Measurements from ENCODE around the gene METTL16. TPM values are rescaled to one million over a fixed set of nuclear protein-coding genes. Genes with fewer than 3 reads are reported as not detected.

Gene METTL16
- polyA plus RNA-seq, 1 donor (not counting 4 experiments of a cell fraction or from before 2014, with no cell fraction given), result 16.6 TPM

GRCh38 chr17:2374549-2375285 lies 137.0 kb downstream of the METTL16 start:
- Histone ChIP-seq H3K27ac (ENCODE audit: control insufficient read depth, insufficient read depth, low read length) (no peak overlapping the region), H3K27me3 (ENCODE audit: control insufficient read depth, extremely low read depth, insufficient read depth, low read length) (no peaks in the 10 kb centered on the region), H3K4me3 (ENCODE audit: control insufficient read depth in 2 of 3, extremely low read depth in 1 of 3, insufficient read depth in 2 of 3, low read depth in 1 of 3, low read length in 3 of 3) (no peak overlapping the region), H3K9me3 (ENCODE audit: control insufficient read depth, low read depth, low read length) (no peaks in the 10 kb centered on the region), H3K79me2 (ENCODE audit: control insufficient read depth, insufficient read depth, low read length) (no peaks in the 10 kb centered on the region), H3K4me1 (ENCODE audit: control insufficient read depth, extremely low read depth, insufficient read depth, low read length) (peaks cover 3% of the 10 kb centered on the region), H3K36me3 (ENCODE audit: control insufficient read depth in 2 of 2, extremely low read depth in 1 of 2, insufficient read depth in 2 of 2, low read length in 2 of 2) (peaks cover 0 to 9% of the 10 kb centered on the region in 2 experiments), H2AFZ (ENCODE audit: control insufficient read depth, low read length) (no peak overlapping the region), H3K4me2 (ENCODE audit: control insufficient read depth, extremely low read depth, insufficient read depth, low read depth, low read length) (no peak overlapping the region), H3K9ac (ENCODE audit: control insufficient read depth, extremely low read depth, insufficient read depth, low read length) (no peak overlapping the region), H3K9me1 (ENCODE audit: control insufficient read depth, extremely low read depth, insufficient read depth, low read length) (no peaks in the 10 kb centered on the region), H4K20me1 (ENCODE audit: control insufficient read depth, extremely low read depth, insufficient read depth, low read length) (peaks cover 2% of the 10 kb centered on the region)
- DNase-seq (ENCODE audit: low read depth, low spot score) (no peak), FAIRE-seq (peak; percentile 51)
- dilution Hi-C loops (cut with MboI; ENCODE audit: extremely low pct_ligation_motif_present, low sequenced_read_pairs), result no loop called here
- no peak for TF ChIP-seq EZH2 (IDR thresholded peaks at IDR 0.05; ENCODE audit: low read length)
- no peak for TF ChIP-seq CTCF (optimal IDR thresholded peaks at IDR 0.05 in 1 of 3, IDR thresholded peaks at IDR 0.05 in 1 of 3, conservative IDR thresholded peaks at IDR 0.05 in 1 of 3; ENCODE audit: extremely low read depth in 1 of 3, insufficient read depth in 2 of 3, low read length in 3 of 3)

GRCh38 chr17:2373179-2373578 lies 138.5 kb downstream of the METTL16 start:
- Histone ChIP-seq H3K36me3 (ENCODE audit: control insufficient read depth in 2 of 2, extremely low read depth in 1 of 2, insufficient read depth in 2 of 2, low read length in 2 of 2) (peaks cover 0 to 9% of the 10 kb centered on the region in 2 experiments), H2AFZ (ENCODE audit: control insufficient read depth, low read length) (no peak overlapping the region), H3K27ac (ENCODE audit: control insufficient read depth, insufficient read depth, low read length) (no peak overlapping the region), H3K9ac (ENCODE audit: control insufficient read depth, extremely low read depth, insufficient read depth, low read length) (no peak overlapping the region), H3K9me3 (ENCODE audit: control insufficient read depth, low read depth, low read length) (no peaks in the 10 kb centered on the region), H3K9me1 (ENCODE audit: control insufficient read depth, extremely low read depth, insufficient read depth, low read length) (no peaks in the 10 kb centered on the region), H3K4me2 (ENCODE audit: control insufficient read depth, extremely low read depth, insufficient read depth, low read depth, low read length) (no peak overlapping the region), H3K27me3 (ENCODE audit: control insufficient read depth, extremely low read depth, insufficient read depth, low read length) (no peaks in the 10 kb centered on the region), H4K20me1 (ENCODE audit: control insufficient read depth, extremely low read depth, insufficient read depth, low read length) (peaks cover 2% of the 10 kb centered on the region), H3K79me2 (ENCODE audit: control insufficient read depth, insufficient read depth, low read length) (no peaks in the 10 kb centered on the region), H3K4me1 (ENCODE audit: control insufficient read depth, extremely low read depth, insufficient read depth, low read length) (peaks cover 3% of the 10 kb centered on the region), H3K4me3 (ENCODE audit: control insufficient read depth in 2 of 3, extremely low read depth in 1 of 3, insufficient read depth in 2 of 3, low read depth in 1 of 3, low read length in 3 of 3) (no peak overlapping the region)
- DNase-seq (ENCODE audit: low read depth, low spot score), result no peak
- FAIRE-seq, result no peak
- dilution Hi-C loops (cut with MboI; ENCODE audit: extremely low pct_ligation_motif_present, low sequenced_read_pairs), result no loop called here
- no peak for TF ChIP-seq EZH2 (IDR thresholded peaks at IDR 0.05; ENCODE audit: low read length)
- TF ChIP-seq CTCF (optimal IDR thresholded peaks at IDR 0.05 in 1 of 3, IDR thresholded peaks at IDR 0.05 in 1 of 3, conservative IDR thresholded peaks at IDR 0.05 in 1 of 3; ENCODE audit: extremely low read depth in 1 of 3, insufficient read depth in 2 of 3, low read length in 3 of 3), result no peak
